ENCODE measurements around the gene TBL1X. TPM values are rescaled to one million over a fixed set of nuclear protein-coding genes. Genes with fewer than 3 reads are reported as not detected.

TBL1X gene
- total and polyA plus RNA-seq, 2 of the 8 experiments (the other 6 are each of a cell fraction or from before 2014, with no cell fraction given): 13.3 to 25.6 TPM

DNA sequence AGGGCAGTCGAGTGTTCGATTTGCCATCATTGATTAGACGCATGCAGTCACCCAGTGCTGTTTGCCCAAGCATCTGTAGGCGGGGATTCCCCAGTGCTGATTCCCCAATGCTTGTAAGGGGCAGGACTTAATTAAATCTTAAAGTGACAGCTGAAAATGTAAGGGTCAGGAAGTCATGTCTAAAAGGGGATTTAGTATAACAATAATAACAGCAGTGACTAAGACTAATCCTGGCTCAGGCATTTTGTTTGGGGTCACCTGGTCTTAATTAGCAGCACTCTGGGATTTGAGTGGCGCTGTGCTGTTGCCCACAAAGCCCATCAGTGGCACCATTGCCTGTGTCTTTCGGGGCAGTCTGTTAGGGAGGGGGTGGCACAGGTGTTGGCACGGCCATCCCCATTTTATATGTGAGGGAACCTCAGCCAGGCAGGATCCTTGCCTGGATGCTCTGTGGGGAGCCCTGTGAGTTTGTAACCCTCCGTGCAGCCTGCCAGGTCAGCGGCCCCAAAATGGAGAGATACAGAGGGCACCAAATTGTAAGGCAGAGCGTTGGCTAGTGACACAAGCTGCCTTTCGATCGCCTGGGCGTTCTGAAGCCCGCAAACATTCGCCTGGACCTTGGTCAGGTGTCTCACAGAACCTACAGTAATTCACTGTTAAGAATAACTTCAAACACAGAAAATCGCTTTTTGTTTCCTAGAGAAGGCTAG, 146.7 kb downstream of the TBL1X start:
- no peak overlapping the region for H2BK15ac ChIP-seq (ENCODE audit: low read length)
- H4K5ac ChIP-seq (ENCODE audit: insufficient read length, low read depth, low read length): no peak overlapping the region
- H3K23me2 ChIP-seq (ENCODE audit: low read depth, low read length): no peaks in the 10 kb centered on the region
- H3K79me2 ChIP-seq (ENCODE audit: control insufficient read depth in 1 of 2, insufficient read depth in 2 of 2, low read length in 2 of 2): no peaks in the 10 kb centered on the region
- H3K56ac ChIP-seq (replicated peaks; ENCODE audit: insufficient read length, low read depth, low read length): no peak overlapping the region
- no peak overlapping the region for H3K27ac ChIP-seq (ENCODE audit: low read depth, low read length)
- no peak overlapping the region for H2BK20ac ChIP-seq (ENCODE audit: low read length)
- H3K18ac ChIP-seq (ENCODE audit: extremely low read depth, low read length): no peak overlapping the region
- H3K4ac ChIP-seq (replicated peaks; ENCODE audit: insufficient read length, low read depth, low read length): no peak overlapping the region
- FAIRE-seq (no peak), DNase-seq (ENCODE audit: low read depth in 1 of 2, low spot score in 2 of 2) (no peak)
- H3K9me3 ChIP-seq (ENCODE audit: insufficient read depth in 2 of 2, low read depth in 1 of 2, low read length in 1 of 2): no peaks in the 10 kb centered on the region
- no peak overlapping the region for H3K4me3 ChIP-seq (ENCODE audit: extremely low read depth in 1 of 4, insufficient read depth in 2 of 4, low read depth in 3 of 4, low read length in 4 of 4)
- no peaks in the 10 kb centered on the region for H3K36me3 ChIP-seq (ENCODE audit: control insufficient read depth in 2 of 4, insufficient read depth in 4 of 4, low read length in 3 of 4)
- H3K27me3 ChIP-seq (replicated peaks in 1 of 4; ENCODE audit: control insufficient read depth in 3 of 4, extremely low read depth in 1 of 4, insufficient read depth in 3 of 4, low read length in 3 of 4): no peaks in the 10 kb centered on the region
- no peak overlapping the region for H2AK5ac ChIP-seq (ENCODE audit: low read depth, low read length)
- no peak overlapping the region for H3K9ac ChIP-seq (replicated peaks in 1 of 4; ENCODE audit: extremely low read depth in 1 of 4, low read depth in 3 of 4, low read length in 3 of 4)
- no peak overlapping the region for H2BK120ac ChIP-seq (replicated peaks; ENCODE audit: low read depth, low read length)
- no peak overlapping the region for H3K4me2 ChIP-seq (ENCODE audit: insufficient read depth in 1 of 2, low read depth in 2 of 2, low read length in 2 of 2)
- H4K91ac ChIP-seq (replicated peaks; ENCODE audit: insufficient read length, low read length): no peak overlapping the region
- no peak overlapping the region for H2BK5ac ChIP-seq (ENCODE audit: low read depth, low read length)
- H3K23ac ChIP-seq (ENCODE audit: insufficient read length): no peak overlapping the region
- no peaks in the 10 kb centered on the region for H4K20me1 ChIP-seq (replicated peaks in 1 of 2; ENCODE audit: control insufficient read depth in 1 of 2, insufficient read depth in 2 of 2, low read length in 2 of 2)
- no peak overlapping the region for H2AFZ ChIP-seq (ENCODE audit: low read length)
- H3K79me1 ChIP-seq (ENCODE audit: low read depth, low read length): no peaks in the 10 kb centered on the region
- 71% methylated on average over 15 of the region's 16 CpGs; no CpG with 5 or more reads in 1 of the 2 experiments for WGBS, 2 experiments (ENCODE audit: extremely low coverage in 1 of 2, insufficient coverage in 1 of 2, insufficient read length in 1 of 2, insufficient replicate concordance in 2 of 2, low coverage in 1 of 2, low lambda C conversion rate in 2 of 2, missing lambda C conversion rate in 1 of 2)
- H2BK12ac ChIP-seq (ENCODE audit: low read depth, low read length): no peak overlapping the region
- no peak overlapping the region for H3K14ac ChIP-seq (ENCODE audit: insufficient read length)
- peaks cover 0 to 5% (median 1%) of the 10 kb centered on the region in 4 experiments; a peak in 4 of 7 replicates for H3K4me1 ChIP-seq (replicated peaks in 1 of 4; ENCODE audit: control insufficient read depth in 3 of 4, insufficient read depth in 4 of 4, low read length in 3 of 4)
- H4K8ac ChIP-seq (ENCODE audit: extremely low read depth, insufficient read depth, low read length): no peak overlapping the region; the same call in 1 of the 2 replicates
- POLR2A ChIA-PET (ENCODE audit: partially characterized antibody): no interaction called here
- CTCF ChIA-PET (ENCODE audit: partially characterized antibody): interaction anchor here (2.9 kb wide), 1 partner anchor 9 kb away, joined by 10 read pairs; no protein-coding TSS in a partner anchor
- TF ChIP-seq, protein P1, sequence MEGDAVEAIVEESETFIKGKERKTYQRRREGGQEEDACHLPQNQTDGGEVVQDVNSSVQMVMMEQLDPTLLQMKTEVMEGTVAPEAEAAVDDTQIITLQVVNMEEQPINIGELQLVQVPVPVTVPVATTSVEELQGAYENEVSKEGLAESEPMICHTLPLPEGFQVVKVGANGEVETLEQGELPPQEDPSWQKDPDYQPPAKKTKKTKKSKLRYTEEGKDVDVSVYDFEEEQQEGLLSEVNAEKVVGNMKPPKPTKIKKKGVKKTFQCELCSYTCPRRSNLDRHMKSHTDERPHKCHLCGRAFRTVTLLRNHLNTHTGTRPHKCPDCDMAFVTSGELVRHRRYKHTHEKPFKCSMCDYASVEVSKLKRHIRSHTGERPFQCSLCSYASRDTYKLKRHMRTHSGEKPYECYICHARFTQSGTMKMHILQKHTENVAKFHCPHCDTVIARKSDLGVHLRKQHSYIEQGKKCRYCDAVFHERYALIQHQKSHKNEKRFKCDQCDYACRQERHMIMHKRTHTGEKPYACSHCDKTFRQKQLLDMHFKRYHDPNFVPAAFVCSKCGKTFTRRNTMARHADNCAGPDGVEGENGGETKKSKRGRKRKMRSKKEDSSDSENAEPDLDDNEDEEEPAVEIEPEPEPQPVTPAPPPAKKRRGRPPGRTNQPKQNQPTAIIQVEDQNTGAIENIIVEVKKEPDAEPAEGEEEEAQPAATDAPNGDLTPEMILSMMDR (IDR thresholded peaks at IDR 0.05; ENCODE audit: control extremely low read depth in 1 of 3, insufficient read depth in 1 of 3, low read depth in 1 of 3, low read length in 3 of 3): no peak
- TF ChIP-seq SP2 (IDR thresholded peaks at IDR 0.05; ENCODE audit: low read length) (no peak), EGR1 (IDR thresholded peaks at IDR 0.05; ENCODE audit: borderline replicate concordance, low read depth, low read length) (no peak), KDM4A (IDR thresholded peaks at IDR 0.05; ENCODE audit: low read depth, low read length, severe bottlenecking) (no peak), RXRA (IDR thresholded peaks at IDR 0.05; ENCODE audit: insufficient read depth, low read depth, low read length) (no peak), BRCA1 (IDR thresholded peaks at IDR 0.05; ENCODE audit: low read depth, low read length) (no peak), NANOG (IDR thresholded peaks at IDR 0.05; ENCODE audit: insufficient read depth, low read depth, low read length, poor library complexity, severe bottlenecking) (no peak), CBX5 (IDR thresholded peaks at IDR 0.05; ENCODE audit: low read depth, low read length) (no peak), FOSL1 (IDR thresholded peaks at IDR 0.05; ENCODE audit: insufficient read depth, low read depth, low read length) (no peak)
- TF ChIP-seq, protein P2, sequence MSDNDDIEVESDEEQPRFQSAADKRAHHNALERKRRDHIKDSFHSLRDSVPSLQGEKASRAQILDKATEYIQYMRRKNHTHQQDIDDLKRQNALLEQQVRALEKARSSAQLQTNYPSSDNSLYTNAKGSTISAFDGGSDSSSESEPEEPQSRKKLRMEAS (IDR thresholded peaks at IDR 0.05): no peak

Data from H1 (cell line).